SK-N-SH (cell line): ENCODE measurements around the gene XAB2. TPM values are rescaled to one million over a fixed set of nuclear protein-coding genes. Genes with fewer than 3 reads are reported as not detected.

Source experiments
- CTCF ChIA-PET: fragments of 300-600, 350-600 bp; formaldehyde crosslinking; extraction: SDS; loops from one replicate; lab custom pipeline; 2021; lab: Yijun Ruan, JAX
- POLR2A ChIA-PET: fragments of 350-600 bp; sonication (Branson Sonifier 250); formaldehyde crosslinking; extraction: SDS; loops from one replicate; lab custom pipeline; 2020; ENCODE audit warnings: antibody characterized with exemption, inconsistent platforms; lab: Yijun Ruan, JAX
- DNase-seq: peaks from one replicate; pipeline ENCODE4 v3.0.0; 2012
- H2AFZ ChIP-seq: fragments of 200-600 bp; sonication (generic); 2 replicates; pipeline ENCODE4 v1.8.1; 2016; ENCODE audit warnings: antibody characterized with exemption, mild to moderate bottlenecking, low read depth
- H3F3A ChIP-seq: fragments of 200-600 bp; sonication (generic); replicated peaks from 2 replicates; pipeline ENCODE3; 2016; ENCODE audit warnings: antibody characterized with exemption, mild to moderate bottlenecking; ENCODE audit not compliant: insufficient read depth
- H3K27ac ChIP-seq, 2 experiments: fragments of 200-500 bp in 1 of 2; fragments of 200-600 bp in 1 of 2; sonication (Bioruptor generic) in 1 of 2; sonication (generic), shearing (Covaris generic) in 1 of 2; 2 replicates each; pipeline versions ENCODE4 v1.5.1 to v1.6.1; 2014 to 2016; ENCODE audit warnings: low read depth in 2 of 2, inconsistent platforms in 1 of 2, low read length in 1 of 2, mild to moderate bottlenecking in 1 of 2, mixed read lengths in 1 of 2
- H3K27me3 ChIP-seq: fragments of 200-600 bp; sonication (generic), shearing (Covaris generic); 2 replicates; pipeline ENCODE4 v1.6.1; 2016; ENCODE audit warnings: mixed run types; ENCODE audit not compliant: insufficient read depth
- H3K36me3 ChIP-seq, 2 experiments: fragments of 200-500 bp in 1 of 2; fragments of 200-600 bp in 1 of 2; sonication (Bioruptor generic) in 1 of 2; sonication (generic) in 1 of 2; replicated peaks in 1 of 2; 2 replicates each; pipeline versions ENCODE3 to v1.5.1; 2014 to 2016; ENCODE audit warnings: low read length in 1 of 2, mild to moderate bottlenecking in 1 of 2; ENCODE audit not compliant: insufficient read depth in 2 of 2, control insufficient read depth in 1 of 2
- H3K4me1 ChIP-seq, 2 experiments: fragments of 200-500 bp in 1 of 2; fragments of 200-600 bp in 1 of 2; sonication (Bioruptor generic) in 1 of 2; sonication (generic), shearing (Covaris generic) in 1 of 2; 2 replicates each; pipeline versions ENCODE4 v1.5.1 to v1.6.1; 2014 to 2016; ENCODE audit warnings: low read depth in 1 of 2, low read length in 1 of 2, mixed run types in 1 of 2; ENCODE audit not compliant: insufficient read depth in 2 of 2, control insufficient read depth in 1 of 2
- H3K4me2 ChIP-seq: fragments of 200-600 bp; sonication (generic), shearing (Covaris generic); 2 replicates; pipeline ENCODE4 v1.6.1; 2017; ENCODE audit warnings: mixed run types
- H3K4me3 ChIP-seq, 2 experiments: fragments of 200-500 bp in 1 of 2; fragments of 200-600 bp in 1 of 2; sonication (Bioruptor generic) in 1 of 2; sonication (generic), shearing (Covaris generic) in 1 of 2; 2 replicates each; pipeline versions ENCODE4 v1.5.1 to v1.8.1; 2014 to 2016; ENCODE audit warnings: low read depth in 2 of 2, inconsistent platforms in 1 of 2, low read length in 1 of 2, mild to moderate bottlenecking in 1 of 2, mixed read lengths in 1 of 2, moderate library complexity in 1 of 2
- H3K79me2 ChIP-seq: fragments of 200-600 bp; sonication (generic); 2 replicates; pipeline ENCODE4 v1.8.1; 2017; ENCODE audit warnings: mild to moderate bottlenecking; ENCODE audit not compliant: insufficient read depth
- H3K9ac ChIP-seq: fragments of 200-600 bp; sonication (generic); 2 replicates; pipeline ENCODE4 v1.6.1; 2017; ENCODE audit warnings: mixed run types
- H3K9me2 ChIP-seq: fragments of 200-600 bp; sonication (generic); 2 replicates; pipeline ENCODE4 v1.6.1; 2017; ENCODE audit warnings: mixed run types
- H3K9me3 ChIP-seq: fragments of 200-600 bp; sonication (generic); 2 replicates; pipeline ENCODE4 v1.6.1; 2017; ENCODE audit warnings: mixed run types, mild to moderate bottlenecking, moderate library complexity
- H4K20me1 ChIP-seq: fragments of 200-600 bp; sonication (generic); 2 replicates; pipeline ENCODE4 v1.6.1; 2017; ENCODE audit warnings: mild to moderate bottlenecking, mixed run types; ENCODE audit not compliant: insufficient read depth
- CHD2 ChIP-seq: fragments of 150-350 bp; IDR thresholded peaks from 2 replicates; pipeline ENCODE4 v1.6.1; 2018; ENCODE audit warnings: low read length; ENCODE audit not compliant: partially characterized antibody
- ELF1 ChIP-seq: IDR thresholded peaks from 2 replicates; pipeline ENCODE4 v1.4.0; 2012
- EP300 ChIP-seq, 2 experiments: IDR thresholded peaks; 2 replicates each; pipeline versions ENCODE4 v1.4.0 to v1.6.1; 2012; ENCODE audit warnings: borderline replicate concordance in 1 of 2, low read depth in 1 of 2, low read length in 1 of 2
- EZH2phosphoT487 ChIP-seq: fragments of 200-600 bp; sonication (generic); IDR thresholded peaks from 2 replicates; pipeline ENCODE4 v1.6.1; 2017; ENCODE audit warnings: low read depth, mixed run types, mild to moderate bottlenecking, antibody characterized with exemption, moderate library complexity, borderline replicate concordance
- FOXJ3 ChIP-seq: sonication (generic); formaldehyde crosslinking; IDR thresholded peaks from 2 replicates; pipeline ENCODE4 v1.5.1; 2020; ENCODE audit warnings: mild to moderate bottlenecking, missing genetic modification reagents
- FOXM1 ChIP-seq: IDR thresholded peaks from 2 replicates; pipeline ENCODE4 v1.4.0; 2012; ENCODE audit warnings: low read depth, mild to moderate bottlenecking
- GABPA ChIP-seq: IDR thresholded peaks from 2 replicates; pipeline ENCODE4 v1.4.0; 2012; ENCODE audit warnings: low read depth, mild to moderate bottlenecking
- GATA2 ChIP-seq: sonication (generic); formaldehyde crosslinking; IDR thresholded peaks from 2 replicates; pipeline ENCODE4 v1.5.0; 2020; ENCODE audit warnings: mild to moderate bottlenecking, missing genetic modification reagents
- MEF2A ChIP-seq: IDR thresholded peaks from 2 replicates; pipeline ENCODE4 v1.4.0; 2012; ENCODE audit warnings: low read depth, borderline replicate concordance
- MXI1 ChIP-seq: IDR thresholded peaks from 2 replicates; pipeline ENCODE4 v1.6.1; 2012; ENCODE audit warnings: mild to moderate bottlenecking, low read depth, low read length, improper control_type of control experiment
- POLR2AphosphoS5 ChIP-seq: IDR thresholded peaks from 2 replicates; pipeline ENCODE4 v1.6.1; 2012; ENCODE audit warnings: low read depth, low read length
- RCOR1 ChIP-seq: fragments of 150-350 bp; IDR thresholded peaks from 2 replicates; pipeline ENCODE4 v1.6.1; 2017; ENCODE audit warnings: antibody characterized with exemption, low read length
- RFX5 ChIP-seq: IDR thresholded peaks from 2 replicates; pipeline ENCODE4 v1.6.1; 2012; ENCODE audit warnings: mild to moderate bottlenecking, improper control_type of control experiment, low read length
- RXRA ChIP-seq: IDR thresholded peaks from 2 replicates; pipeline ENCODE4 v1.4.0; 2012; ENCODE audit warnings: low read depth, mild to moderate bottlenecking, borderline replicate concordance
- SMC3 ChIP-seq: IDR thresholded peaks from 2 replicates; pipeline ENCODE4 v1.6.1; 2012; ENCODE audit warnings: low read depth, low read length, improper control_type of control experiment
- YY1 ChIP-seq: IDR thresholded peaks from 2 replicates; pipeline ENCODE4 v1.4.0; 2012; ENCODE audit warnings: low read depth, mild to moderate bottlenecking
- WGBS: methylation state at CpG from one replicate; pipeline ENCODE4 v1.1.6; 2017; ENCODE audit warnings: low lambda C conversion rate; 5-methylcytosine and 5-hydroxymethylcytosine counted together
- polyA plus RNA-seq, 3 experiments: library from polyadenylated mRNA; depleted of rRNA; stranded (reverse); fragments of >200 nt; gene quantifications; 2 replicates each; pipeline ENCODE4 v1.2.3, GENCODE V29; 2012
- TF ChIP-seq, protein P1 (sequence below): IDR thresholded peaks from 2 replicates; pipeline ENCODE4; 2012
- TF ChIP-seq, protein P2 (sequence below): IDR thresholded peaks from 2 replicates; pipeline ENCODE4 v1.4.0; 2012; ENCODE audit warnings: low read depth, borderline replicate concordance
- TF ChIP-seq, protein P3 (sequence below): fragments of 150-350 bp; IDR thresholded peaks from 2 replicates; pipeline ENCODE4 v1.6.1; 2016; ENCODE audit warnings: mild to moderate bottlenecking, low read depth, low read length

Gene XAB2
- polyA plus RNA-seq, 1 of the 3 experiments (the other 2 are of a cell fraction): 43.3 TPM

DNA sequence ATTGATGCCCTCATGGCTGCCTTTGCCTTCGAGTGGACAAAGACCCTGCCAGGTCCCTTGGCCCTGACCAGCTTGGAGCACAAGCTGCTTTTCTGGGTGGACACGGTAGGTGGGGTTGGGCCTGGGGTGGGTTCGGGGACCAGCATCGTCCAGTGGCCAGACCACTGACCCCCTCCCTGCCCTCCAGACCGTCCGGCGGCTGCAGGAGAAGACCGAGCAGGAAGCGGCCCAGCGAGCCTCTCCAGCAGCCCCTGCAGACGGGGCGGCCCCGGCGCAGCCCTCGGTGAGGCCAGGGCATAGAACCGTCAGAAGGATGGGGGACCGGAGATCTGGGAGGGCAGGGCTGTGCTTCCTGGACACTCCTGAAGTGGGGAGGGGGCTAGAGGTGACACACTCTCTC lies 23.1 kb downstream of the XAB2 start (continued):
- TF ChIP-seq YY1 (no peak), POLR2AphosphoS5 (no peak)
- TF ChIP-seq, all 33 proteins: peak for 0

DNA sequence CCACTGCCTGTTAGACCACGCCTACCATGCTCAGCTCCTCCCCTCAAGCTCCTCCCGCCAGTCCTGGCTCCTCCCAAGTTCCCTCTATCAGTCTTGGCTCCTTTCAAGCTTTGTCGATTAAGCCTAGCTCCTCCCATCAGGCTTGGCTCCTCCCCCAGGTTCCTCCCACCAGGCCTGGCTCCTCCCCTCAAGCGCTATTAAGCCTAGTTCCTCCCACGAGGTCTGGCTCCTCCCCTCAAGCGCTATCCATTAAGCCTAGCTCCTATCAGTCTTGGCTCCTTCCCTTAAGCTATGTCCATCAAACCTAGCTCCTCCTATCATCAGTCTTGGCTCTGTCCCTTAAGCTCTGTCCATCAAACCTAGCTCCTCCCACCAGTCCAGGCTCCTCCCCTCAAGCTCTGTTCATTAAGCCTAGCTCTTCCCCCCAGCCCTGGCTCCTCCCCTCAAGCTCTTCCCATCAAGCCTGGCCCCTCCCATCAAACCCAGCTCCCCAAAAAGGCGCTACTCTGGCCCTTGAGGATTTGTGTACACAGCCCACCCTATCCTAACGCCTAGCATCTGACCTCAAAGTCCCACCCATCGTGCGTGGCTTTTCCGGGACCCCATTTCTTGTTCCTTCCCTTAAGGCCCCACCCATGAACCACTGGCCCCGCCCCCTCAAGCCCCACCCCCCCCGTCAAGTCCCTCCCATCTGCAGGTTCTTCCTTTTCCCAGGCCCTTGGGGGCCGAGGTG lies 23.7 kb downstream of the XAB2 start:
- no peak overlapping the region; a peak in 1 of 4 replicates for H3K27ac ChIP-seq
- H3K9ac ChIP-seq: no peak overlapping the region
- no peaks in the 10 kb centered on the region for H3K9me2 ChIP-seq
- ChIA-PET POLR2A (interaction anchor here (0.9 to 2.5 kb wide), 4 partner anchors 9 to 37 kb away, joined by 5 to 11 read pairs (median 7); partner anchors contain the start of genes CAMSAP3, PET100 and XAB2), CTCF (interaction anchor here (0.9 to 2.9 kb wide), 4 partner anchors 12 to 75 kb away, joined by 5 to 9 read pairs (median 5); partner anchors contain the start of gene TRAPPC5)
- no peak overlapping the region for H3K4me2 ChIP-seq
- no peaks in the 10 kb centered on the region for H3K27me3 ChIP-seq
- no peaks in the 10 kb centered on the region for H3K36me3 ChIP-seq
- H4K20me1 ChIP-seq: no peaks in the 10 kb centered on the region
- H3K9me3 ChIP-seq: no peaks in the 10 kb centered on the region
- peaks cover 0 to 8% of the 10 kb centered on the region in 2 experiments; a peak in 1 of 4 replicates for H3K4me1 ChIP-seq
- DNase-seq: peak; percentile 78
- 72% methylated on average over 13 of the region's 14 CpGs for WGBS
- H3F3A ChIP-seq: no peaks in the 10 kb centered on the region
- no peak overlapping the region for H3K4me3 ChIP-seq
- H2AFZ ChIP-seq: no peak overlapping the region
- TF ChIP-seq RCOR1: no peak
- TF ChIP-seq, protein P1, sequence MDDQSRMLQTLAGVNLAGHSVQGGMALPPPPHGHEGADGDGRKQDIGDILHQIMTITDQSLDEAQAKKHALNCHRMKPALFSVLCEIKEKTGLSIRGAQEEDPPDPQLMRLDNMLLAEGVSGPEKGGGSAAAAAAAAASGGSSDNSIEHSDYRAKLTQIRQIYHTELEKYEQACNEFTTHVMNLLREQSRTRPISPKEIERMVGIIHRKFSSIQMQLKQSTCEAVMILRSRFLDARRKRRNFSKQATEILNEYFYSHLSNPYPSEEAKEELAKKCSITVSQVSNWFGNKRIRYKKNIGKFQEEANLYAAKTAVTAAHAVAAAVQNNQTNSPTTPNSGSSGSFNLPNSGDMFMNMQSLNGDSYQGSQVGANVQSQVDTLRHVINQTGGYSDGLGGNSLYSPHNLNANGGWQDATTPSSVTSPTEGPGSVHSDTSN: peak; percentile 51
- no peaks in the 10 kb centered on the region for H3K79me2 ChIP-seq

DNA sequence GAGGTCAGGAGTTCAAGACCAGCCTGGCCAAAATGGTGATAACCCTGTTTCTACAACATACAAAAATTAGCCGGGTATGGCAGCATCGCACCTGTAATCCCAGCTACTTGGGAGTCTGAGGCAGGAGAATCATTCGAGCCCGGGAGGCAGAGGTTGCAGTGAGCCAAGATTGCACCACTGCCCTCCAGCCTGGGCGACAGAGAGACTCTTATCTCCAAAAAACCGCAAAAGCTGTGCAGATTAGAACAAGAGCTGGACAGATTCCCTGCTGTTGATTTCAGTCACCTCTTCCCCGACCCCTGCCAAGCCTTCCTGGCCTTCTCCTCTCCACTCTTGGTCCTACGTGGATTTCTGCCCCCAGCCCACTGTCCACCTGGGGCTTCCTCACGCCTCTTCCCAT lies 25.4 kb downstream of the XAB2 start:
- ChIA-PET POLR2A (no interaction called here), CTCF (interaction anchor here (1.8 to 2.9 kb wide), 3 partner anchors 35 to 77 kb away, joined by 5 to 9 read pairs (median 5); partner anchors contain the start of gene TRAPPC5)
- Histone ChIP-seq H3K4me3 (no peak overlapping the region), H3K9me3 (no peaks in the 10 kb centered on the region), H3K9ac (no peak overlapping the region), H3K9me2 (no peaks in the 10 kb centered on the region), H3K27me3 (no peaks in the 10 kb centered on the region), H3K79me2 (no peaks in the 10 kb centered on the region), H2AFZ (no peak overlapping the region), H4K20me1 (no peaks in the 10 kb centered on the region), H3K36me3 (no peaks in the 10 kb centered on the region), H3K4me2 (no peak overlapping the region), H3K27ac (no peak overlapping the region), H3K4me1 (peaks cover 0 to 8% of the 10 kb centered on the region in 2 experiments; a peak in 1 of 4 replicates), H3F3A (no peaks in the 10 kb centered on the region)
- 67% methylated on average over 5 of the region's 9 CpGs for WGBS
- DNase-seq: no peak
- TF ChIP-seq POLR2AphosphoS5: no peak
- TF ChIP-seq EZH2phosphoT487: no peak
- TF ChIP-seq SMC3: no peak
- TF ChIP-seq GABPA: no peak
- no peak for TF ChIP-seq FOXJ3 (CRISPR knock-in tag)
- TF ChIP-seq RCOR1: no peak
- no peak for TF ChIP-seq RFX5
- TF ChIP-seq, protein P2, sequence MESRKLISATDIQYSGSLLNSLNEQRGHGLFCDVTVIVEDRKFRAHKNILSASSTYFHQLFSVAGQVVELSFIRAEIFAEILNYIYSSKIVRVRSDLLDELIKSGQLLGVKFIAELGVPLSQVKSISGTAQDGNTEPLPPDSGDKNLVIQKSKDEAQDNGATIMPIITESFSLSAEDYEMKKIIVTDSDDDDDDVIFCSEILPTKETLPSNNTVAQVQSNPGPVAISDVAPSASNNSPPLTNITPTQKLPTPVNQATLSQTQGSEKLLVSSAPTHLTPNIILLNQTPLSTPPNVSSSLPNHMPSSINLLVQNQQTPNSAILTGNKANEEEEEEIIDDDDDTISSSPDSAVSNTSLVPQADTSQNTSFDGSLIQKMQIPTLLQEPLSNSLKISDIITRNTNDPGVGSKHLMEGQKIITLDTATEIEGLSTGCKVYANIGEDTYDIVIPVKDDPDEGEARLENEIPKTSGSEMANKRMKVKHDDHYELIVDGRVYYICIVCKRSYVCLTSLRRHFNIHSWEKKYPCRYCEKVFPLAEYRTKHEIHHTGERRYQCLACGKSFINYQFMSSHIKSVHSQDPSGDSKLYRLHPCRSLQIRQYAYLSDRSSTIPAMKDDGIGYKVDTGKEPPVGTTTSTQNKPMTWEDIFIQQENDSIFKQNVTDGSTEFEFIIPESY: no peak
- TF ChIP-seq, protein P3, sequence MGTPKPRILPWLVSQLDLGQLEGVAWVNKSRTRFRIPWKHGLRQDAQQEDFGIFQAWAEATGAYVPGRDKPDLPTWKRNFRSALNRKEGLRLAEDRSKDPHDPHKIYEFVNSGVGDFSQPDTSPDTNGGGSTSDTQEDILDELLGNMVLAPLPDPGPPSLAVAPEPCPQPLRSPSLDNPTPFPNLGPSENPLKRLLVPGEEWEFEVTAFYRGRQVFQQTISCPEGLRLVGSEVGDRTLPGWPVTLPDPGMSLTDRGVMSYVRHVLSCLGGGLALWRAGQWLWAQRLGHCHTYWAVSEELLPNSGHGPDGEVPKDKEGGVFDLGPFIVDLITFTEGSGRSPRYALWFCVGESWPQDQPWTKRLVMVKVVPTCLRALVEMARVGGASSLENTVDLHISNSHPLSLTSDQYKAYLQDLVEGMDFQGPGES: no peak
- no peak for TF ChIP-seq EP300 (IDR thresholded peaks at IDR 0.05; ENCODE audit: borderline replicate concordance in 1 of 2, low read depth in 1 of 2, low read length in 1 of 2)
- no peak for TF ChIP-seq MXI1
- TF ChIP-seq GATA2 (CRISPR knock-in tag): no peak
- TF ChIP-seq ELF1: no peak
- TF ChIP-seq RXRA: no peak
- no peak for TF ChIP-seq CHD2
- TF ChIP-seq FOXM1: no peak
- no peak for TF ChIP-seq MEF2A
